H9 (cell line): ENCODE data around the gene COPE. TPM values are rescaled to one million over a fixed set of nuclear protein-coding genes. Genes with fewer than 3 reads are reported as not detected.
A peak's percentile ranks its signal among the peaks of the same experiment; 100 is the strongest.

Source experiments
- DNase-seq: peaks from one replicate; pipeline ENCODE4 v3.0.0-alpha.2; 2017
- H2AFZ ChIP-seq: one replicate; pipeline ENCODE4 v1.6.1; 2013; ENCODE audit warnings: mild to moderate bottlenecking, low read length, control low read depth, moderate library complexity
- H2AK5ac ChIP-seq: 2 replicates; pipeline ENCODE4 v1.6.1; 2013; ENCODE audit warnings: low read length, control low read depth, mixed read lengths; ENCODE audit not compliant: insufficient read length
- H2BK120ac ChIP-seq: one replicate; pipeline ENCODE4 v1.6.1; 2013; ENCODE audit warnings: low read depth, mild to moderate bottlenecking, low read length, control low read depth, inconsistent platforms; ENCODE audit not compliant: poor library complexity, severe bottlenecking
- H2BK12ac ChIP-seq: 2 replicates; pipeline ENCODE4 v1.6.1; 2013; ENCODE audit warnings: low read length, control low read depth, mixed read lengths, low read depth; ENCODE audit not compliant: insufficient read length
- H2BK15ac ChIP-seq: 2 replicates; pipeline ENCODE4 v1.6.1; 2013; ENCODE audit warnings: low read depth, low read length, control low read depth
- H2BK20ac ChIP-seq: one replicate; pipeline ENCODE4 v1.6.1; 2013; ENCODE audit warnings: low read depth, mild to moderate bottlenecking, low read length, control low read depth, inconsistent platforms; ENCODE audit not compliant: poor library complexity, severe bottlenecking
- H2BK5ac ChIP-seq: 2 replicates; pipeline ENCODE4 v1.6.1; 2013; ENCODE audit warnings: low read length, control low read depth, mixed read lengths; ENCODE audit not compliant: insufficient read length
- H3K14ac ChIP-seq: 2 replicates; pipeline ENCODE4 v1.6.1; 2013; ENCODE audit warnings: low read length, control low read depth; ENCODE audit not compliant: insufficient read depth
- H3K18ac ChIP-seq: 2 replicates; pipeline ENCODE4 v1.6.1; 2013; ENCODE audit warnings: low read depth, mild to moderate bottlenecking, mixed read lengths, low read length, control low read depth; ENCODE audit not compliant: insufficient read length
- H3K23ac ChIP-seq: 2 replicates; pipeline ENCODE4 v1.6.1; 2013; ENCODE audit warnings: low read length, control low read depth, mixed read lengths, low read depth; ENCODE audit not compliant: insufficient read length
- H3K23me2 ChIP-seq: 2 replicates; pipeline ENCODE4 v1.6.1; 2013; ENCODE audit warnings: low read depth, mild to moderate bottlenecking, mixed read lengths, low read length, control low read depth; ENCODE audit not compliant: insufficient read length, poor library complexity, severe bottlenecking
- H3K27ac ChIP-seq: 2 replicates; pipeline ENCODE4 v1.5.1; 2013; ENCODE audit warnings: low read length, control low read depth, mixed read lengths, low read depth; ENCODE audit not compliant: insufficient read length
- H3K27me3 ChIP-seq: 2 replicates; pipeline ENCODE4 v1.6.1; 2013; ENCODE audit warnings: low read length, control low read depth, inconsistent platforms; ENCODE audit not compliant: insufficient read depth
- H3K4ac ChIP-seq: 2 replicates; pipeline ENCODE4 v1.6.1; 2013; ENCODE audit warnings: low read depth, mild to moderate bottlenecking, control low read depth, inconsistent platforms, low read length, moderate library complexity
- H3K4me1 ChIP-seq: 2 replicates; pipeline ENCODE4 v1.6.1; 2013; ENCODE audit warnings: low read length, control low read depth, inconsistent platforms; ENCODE audit not compliant: insufficient read depth
- H3K4me2 ChIP-seq: 2 replicates; pipeline ENCODE4 v1.6.1; 2013; ENCODE audit warnings: low read length, control low read depth, mixed read lengths; ENCODE audit not compliant: insufficient read length, insufficient read depth
- H3K56ac ChIP-seq: 2 replicates; pipeline ENCODE4 v1.6.1; 2013; ENCODE audit warnings: low read depth, mild to moderate bottlenecking, mixed read lengths, low read length, control low read depth; ENCODE audit not compliant: insufficient read length
- H3K79me1 ChIP-seq: 2 replicates; pipeline ENCODE4 v1.6.1; 2013; ENCODE audit warnings: low read depth, mild to moderate bottlenecking, moderate library complexity, low read length, control low read depth, inconsistent platforms; ENCODE audit not compliant: insufficient read depth, poor library complexity, severe bottlenecking
- H3K79me2 ChIP-seq: 2 replicates; pipeline ENCODE4 v1.6.1; 2013; ENCODE audit warnings: low read length, control low read depth, inconsistent platforms; ENCODE audit not compliant: insufficient read depth
- H3K9ac ChIP-seq: 2 replicates; pipeline ENCODE4 v1.6.1; 2013; ENCODE audit warnings: low read length, control low read depth, mixed read lengths; ENCODE audit not compliant: insufficient read length; ENCODE audit errors: extremely low read depth
- H3K9me3 ChIP-seq: one replicate; pipeline ENCODE4 v1.6.1; 2013; ENCODE audit warnings: low read depth, low read length, inconsistent platforms; ENCODE audit not compliant: control insufficient read depth
- H3T11ph ChIP-seq: one replicate; pipeline ENCODE4 v1.6.1; 2013; ENCODE audit warnings: mild to moderate bottlenecking, low read length, control low read depth, inconsistent platforms
- H4K20me1 ChIP-seq: one replicate; pipeline ENCODE4 v1.6.1; 2013; ENCODE audit not compliant: control insufficient read depth, insufficient read length, insufficient read depth
- H4K5ac ChIP-seq: 2 replicates; pipeline ENCODE4 v1.6.1; 2013; ENCODE audit warnings: low read depth, mild to moderate bottlenecking, mixed read lengths, low read length, control low read depth; ENCODE audit not compliant: insufficient read length
- H4K8ac ChIP-seq: replicated peaks from 2 replicates; pipeline ENCODE4 v1.6.1; 2013; ENCODE audit warnings: low read length, control low read depth, mixed read lengths, low read depth; ENCODE audit not compliant: insufficient read length
- H4K91ac ChIP-seq: 2 replicates; pipeline ENCODE4 v1.6.1; 2013; ENCODE audit warnings: low read depth, mild to moderate bottlenecking, moderate library complexity, mixed read lengths, low read length, control low read depth; ENCODE audit not compliant: insufficient read length
- H3K27ac Mint-ChIP-seq, 3 experiments: 2 replicates in 2 of 3; 3 replicates in 1 of 3; pipeline ENCODE4 v1.8.0; 2020 to 2021; ENCODE audit warnings: mixed read lengths in 3 of 3, mild to moderate bottlenecking in 1 of 3, moderate library complexity in 1 of 3
- H3K27me3 Mint-ChIP-seq: 2 replicates; pipeline ENCODE4 v1.8.0; 2021; ENCODE audit warnings: low read depth, mild to moderate bottlenecking, moderate library complexity, mixed read lengths
- H3K36me3 Mint-ChIP-seq, 3 experiments: 2 replicates in 2 of 3; 3 replicates in 1 of 3; pipeline ENCODE4 v1.8.0; 2020 to 2021; ENCODE audit warnings: low read depth in 3 of 3, mixed read lengths in 3 of 3; ENCODE audit not compliant: insufficient read depth in 1 of 3
- H3K4me1 Mint-ChIP-seq, 2 experiments: 2 replicates each; pipeline ENCODE4 v1.8.0; 2020; ENCODE audit warnings: mixed read lengths in 2 of 2
- H3K4me3 Mint-ChIP-seq, 2 experiments: 2 replicates in 1 of 2; 3 replicates in 1 of 2; pipeline ENCODE4 v1.8.0; 2020 to 2021; ENCODE audit warnings: mild to moderate bottlenecking in 2 of 2, mixed read lengths in 2 of 2, moderate library complexity in 1 of 2
- H3K9me3 Mint-ChIP-seq, 2 experiments: 2 replicates in 1 of 2; 3 replicates in 1 of 2; pipeline ENCODE4 v1.8.0; 2020; ENCODE audit warnings: mild to moderate bottlenecking in 2 of 2, mixed read lengths in 2 of 2, moderate library complexity in 1 of 2
- CTCF ChIP-seq: fragments of 200-600 bp; sonication (generic); conservative IDR thresholded peaks from 3 replicates; pipeline ENCODE4 v1.8.0; 2021; ENCODE audit warnings: antibody characterized with exemption, mild to moderate bottlenecking
- WGBS: extraction: QIAGEN DNeasy Blood & Tissue Kit; methylation state at CpG from one replicate; pipeline ENCODE4 v1.1.7; 2013; ENCODE audit warnings: missing lambda C conversion rate, low lambda C conversion rate, mixed read lengths; ENCODE audit not compliant: insufficient read length; ENCODE audit errors: extremely low coverage; 5-methylcytosine and 5-hydroxymethylcytosine counted together
- total RNA-seq: library from RNA; stranded (reverse); gene quantifications from 2 replicates; pipeline ENCODE4 v1.2.1, GENCODE V29; 2021

Gene COPE
- total RNA-seq, 1 experiment from 2014 or later, result 198 TPM

GRCh38 chr19:18851673-18852325 is 67.4 kb downstream of the COPE start:
- no peak overlapping the region for H3K14ac ChIP-seq
- H3K4me3 Mint-ChIP-seq, result no peak overlapping the region
- no peak overlapping the region for H2BK15ac ChIP-seq
- H2BK12ac ChIP-seq, result no peak overlapping the region
- H3K27ac ChIP-seq, result no peak overlapping the region
- no peaks in the 10 kb centered on the region for H3K9me3 ChIP-seq
- no peak overlapping the region for H3T11ph ChIP-seq
- H4K8ac ChIP-seq, result no peak overlapping the region
- no peaks in the 10 kb centered on the region for H4K20me1 ChIP-seq
- H2AFZ ChIP-seq, result no peak overlapping the region
- H3K9me3 Mint-ChIP-seq, result no peaks in the 10 kb centered on the region; a peak in 1 of 5 replicates
- no peak overlapping the region for H3K23ac ChIP-seq
- H2BK120ac ChIP-seq, result no peak overlapping the region
- no peak for TF ChIP-seq CTCF
- H2BK5ac ChIP-seq, result no peak overlapping the region
- no peaks in the 10 kb centered on the region for H3K27me3 ChIP-seq
- no peak overlapping the region for H2BK20ac ChIP-seq
- no peak overlapping the region for H3K4me2 ChIP-seq
- no peak overlapping the region for H3K56ac ChIP-seq
- no peak overlapping the region for H3K9ac ChIP-seq
- no CpG with 5 or more reads among the region's 31 CpGs for WGBS
- H3K36me3 Mint-ChIP-seq, result peaks cover 58 to 93% (median 89%) of the 10 kb centered on the region in 3 experiments
- no peak for DNase-seq
- no peak overlapping the region for H4K5ac ChIP-seq
- no peak overlapping the region for H2AK5ac ChIP-seq
- no peaks in the 10 kb centered on the region for H3K27me3 Mint-ChIP-seq
- H4K91ac ChIP-seq, result no peak overlapping the region
- peaks cover 5% of the 10 kb centered on the region for H3K79me1 ChIP-seq
- no peaks in the 10 kb centered on the region; the same call in 1 of the 2 replicates for H3K79me2 ChIP-seq
- no peaks in the 10 kb centered on the region for H3K23me2 ChIP-seq
- H3K4ac ChIP-seq, result no peak overlapping the region
- no peak overlapping the region for H3K18ac ChIP-seq
- H3K4me1 Mint-ChIP-seq, result peaks cover 2% of the 10 kb centered on the region in 2 experiments; a peak in 3 of 4 replicates
- H3K27ac Mint-ChIP-seq, result 0 out of 7 replicates have a peak overlapping the region, but pooled peaks of 1 of the 3 experiments have one; percentile 28
- no peaks in the 10 kb centered on the region for H3K4me1 ChIP-seq
